GM19043 (cell line): ENCODE measurements around the gene NKAIN2.

ENCODE experiments used
- ATAC-seq: cut with Tn5 transposase; IDR thresholded peaks from one replicate; pipeline ENCODE4 v1.9.1; 2021; ENCODE audit warnings: low read depth; ENCODE audit not compliant: unreplicated experiment

The NKAIN2 gene

GRCh38 chr6:124470803-124471202 lies 667.1 kb downstream of the NKAIN2 start:
- ATAC-seq = no peak

GRCh38 chr6:124475176-124475575 lies 671.5 kb downstream of the NKAIN2 start:
- ATAC-seq = no peak

GRCh38 chr6:124478906-124479305 lies 675.2 kb downstream of the NKAIN2 start:
- ATAC-seq = no peak

GRCh38 chr6:124479991-124480430 lies 676.3 kb downstream of the NKAIN2 start:
- no peak for ATAC-seq

GRCh38 chr6:124482071-124482491 lies 678.4 kb downstream of the NKAIN2 start:
- no peak for ATAC-seq

- ATAC-seq = no peak
Observed at GRCh38 chr6:124487623-124488431, 684.2 kb downstream of the NKAIN2 start.

- ATAC-seq = no peak
Observed at GRCh38 chr6:124490122-124490521, 686.5 kb downstream of the NKAIN2 start.

- ATAC-seq = no peak
Observed at GRCh38 chr6:124493259-124493658, 689.6 kb downstream of the NKAIN2 start.

GRCh38 chr6:124494956-124495664 lies 691.4 kb downstream of the NKAIN2 start:
- ATAC-seq = no peak

GRCh38 chr6:124495665-124496190 lies 692.1 kb downstream of the NKAIN2 start:
- no peak for ATAC-seq

GRCh38 chr6:124496334-124496733 lies 692.7 kb downstream of the NKAIN2 start:
- no peak for ATAC-seq

GRCh38 chr6:124512431-124512830 lies 708.8 kb downstream of the NKAIN2 start:
- no peak for ATAC-seq

- ATAC-seq = no peak
Observed at GRCh38 chr6:124517339-124517738, 713.7 kb downstream of the NKAIN2 start.

GRCh38 chr6:124520514-124520913 lies 716.8 kb downstream of the NKAIN2 start:
- ATAC-seq = no peak

- ATAC-seq = no peak
Observed at GRCh38 chr6:124522335-124522734, 718.7 kb downstream of the NKAIN2 start.

- no peak for ATAC-seq
Observed at GRCh38 chr6:124524491-124525200, 721.0 kb downstream of the NKAIN2 start.

GRCh38 chr6:124530926-124531325 lies 727.3 kb downstream of the NKAIN2 start:
- ATAC-seq = no peak

- no peak for ATAC-seq
Observed at GRCh38 chr6:124535299-124535698, 731.6 kb downstream of the NKAIN2 start.

GRCh38 chr6:124535746-124536145 lies 732.1 kb downstream of the NKAIN2 start:
- ATAC-seq = no peak

GRCh38 chr6:124536157-124536841 lies 732.6 kb downstream of the NKAIN2 start:
- no peak for ATAC-seq
